Inflammatory macrophage treated with lipopolysaccharide for 4 hours (primary cell): ENCODE data around the gene NTMT1.

Experiments used
- DNase-seq: peaks from one replicate; pipeline ENCODE4 v3.0.0-alpha.2; 2020

NTMT1 gene

DNA sequence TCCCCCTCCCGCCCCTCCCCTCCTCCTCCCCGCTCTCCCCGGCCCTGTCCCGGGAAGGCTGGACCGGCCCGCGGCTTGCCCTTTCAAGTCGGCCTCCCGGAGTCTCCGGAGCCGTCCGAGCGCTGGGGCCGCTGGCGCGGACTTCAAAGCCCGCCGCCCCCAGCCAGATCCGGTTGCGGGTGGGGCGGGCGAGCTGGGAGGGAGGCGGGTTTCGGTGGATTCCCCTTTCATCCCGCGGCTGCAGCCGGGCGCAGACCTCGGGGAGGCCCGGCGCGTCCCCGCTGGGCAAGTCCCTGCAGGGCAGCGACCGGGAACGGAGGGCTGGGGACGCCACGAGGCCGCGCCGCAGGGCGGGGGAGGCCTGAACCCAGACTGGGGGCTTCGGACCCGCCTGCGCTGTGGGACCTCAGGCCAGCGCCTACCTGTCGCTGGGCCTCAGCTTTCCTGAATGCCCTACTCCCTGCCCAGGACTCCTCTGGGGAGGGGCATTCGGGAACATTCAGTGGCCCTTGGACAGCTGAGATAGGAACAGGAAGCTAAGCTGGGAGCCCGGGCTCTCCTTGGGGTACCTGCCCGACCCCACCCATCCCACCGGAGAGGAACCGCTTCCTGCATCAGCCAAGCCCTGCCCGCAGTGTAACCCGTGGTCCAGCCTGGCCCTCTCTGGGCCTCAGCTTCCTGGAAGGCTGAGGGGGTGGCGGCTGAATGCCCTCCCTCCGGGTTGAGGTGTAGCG, 28.4 kb upstream of the NTMT1 start:
- DNase-seq, result peak; percentile 53

GRCh38 chr9:129598089-129598596, 27.8 kb upstream of the NTMT1 start:
- DNase-seq, result no peak

DNA sequence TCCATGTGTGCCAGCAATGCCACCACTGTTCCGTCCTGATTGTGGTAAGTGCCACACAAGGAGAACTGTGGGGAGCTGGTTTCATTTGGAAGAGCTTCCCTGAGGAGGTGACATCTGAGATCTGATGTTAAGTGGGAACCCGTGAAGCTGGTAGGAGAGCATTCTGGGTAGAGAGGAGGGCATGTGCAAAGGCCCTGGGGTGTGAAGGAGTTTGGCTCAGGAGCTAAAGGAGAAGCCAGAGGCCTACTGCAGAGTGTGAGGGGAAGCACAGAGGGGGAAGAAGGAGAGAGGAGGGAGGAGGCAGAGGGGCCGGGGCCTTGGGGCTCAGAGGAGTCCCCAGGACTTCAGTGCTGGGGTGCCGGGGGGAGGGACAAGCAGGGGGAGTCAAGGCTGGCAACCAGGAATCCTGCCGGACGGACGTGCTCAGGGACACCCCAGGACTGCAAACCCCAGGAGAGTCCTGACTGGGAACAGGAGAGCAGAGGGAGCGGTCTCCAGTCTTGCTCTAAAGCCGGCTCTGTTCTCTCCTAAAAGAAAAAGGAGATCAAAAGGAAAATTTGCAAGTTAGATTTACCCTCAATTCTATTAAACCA, 24.8 kb upstream of the NTMT1 start:
- no peak for DNase-seq

DNA sequence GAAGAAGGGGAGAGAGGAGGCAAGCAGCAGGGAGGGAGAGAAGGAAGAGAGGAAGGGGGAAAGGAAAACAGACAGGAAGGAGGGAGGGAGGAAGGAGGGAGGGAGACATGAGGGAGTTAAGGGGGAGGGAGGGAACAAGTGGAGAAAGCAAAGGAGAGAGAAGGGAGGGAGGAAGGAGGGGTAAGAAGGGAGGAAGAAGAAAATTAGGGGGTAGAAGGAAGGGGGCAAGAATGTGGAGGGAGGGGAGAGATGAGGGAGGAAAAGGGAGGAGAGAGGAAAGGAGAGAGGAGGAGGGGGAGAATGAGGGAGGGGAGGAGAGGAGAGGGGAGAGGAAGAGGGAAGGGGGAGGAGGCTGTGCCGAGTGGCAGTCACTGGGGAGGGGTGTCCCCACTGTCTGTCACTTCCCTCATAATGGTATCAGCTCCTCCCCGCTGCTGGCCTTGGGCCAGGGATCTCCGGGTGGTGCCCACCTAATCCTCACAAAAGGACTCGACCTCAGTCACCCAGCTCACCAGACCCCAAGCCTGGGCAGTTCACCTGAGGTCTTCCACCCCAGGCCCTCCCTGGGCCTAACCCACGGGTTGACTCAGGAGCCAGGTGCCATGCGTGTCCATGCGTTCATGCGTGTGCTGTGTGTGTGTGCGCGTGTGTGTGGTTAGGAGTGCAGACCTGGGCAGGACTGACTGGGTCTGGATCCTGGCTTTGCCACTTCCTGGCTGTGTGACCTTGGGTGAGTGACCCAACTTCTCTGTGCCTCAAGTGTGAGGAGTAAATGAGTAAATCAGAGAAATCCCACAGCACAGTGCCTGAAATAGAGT, 23.2 kb upstream of the NTMT1 start:
- no peak for DNase-seq

GRCh38 chr9:129604056-129604765, 21.8 kb upstream of the NTMT1 start:
- DNase-seq, result no peak

DNA sequence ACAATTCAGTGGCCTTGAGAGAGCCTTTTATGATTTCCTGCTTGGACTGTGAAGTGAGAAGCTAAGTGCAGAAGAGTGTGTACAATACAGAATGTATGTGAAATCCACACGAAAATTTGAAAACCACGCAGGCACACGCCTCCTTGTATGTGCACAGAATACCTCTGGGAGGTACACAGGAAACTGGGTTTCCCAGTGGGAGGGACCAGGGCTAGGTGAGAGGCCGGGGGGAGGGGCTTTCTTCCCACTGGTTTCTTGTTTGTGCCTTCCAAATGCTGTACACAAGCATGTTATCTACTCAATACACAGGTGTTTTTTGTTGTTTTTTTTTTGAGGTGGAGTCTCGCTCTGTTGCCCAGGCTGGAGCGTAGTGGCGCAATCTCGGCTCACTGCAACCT, 21.2 kb upstream of the NTMT1 start:
- no peak for DNase-seq

DNA sequence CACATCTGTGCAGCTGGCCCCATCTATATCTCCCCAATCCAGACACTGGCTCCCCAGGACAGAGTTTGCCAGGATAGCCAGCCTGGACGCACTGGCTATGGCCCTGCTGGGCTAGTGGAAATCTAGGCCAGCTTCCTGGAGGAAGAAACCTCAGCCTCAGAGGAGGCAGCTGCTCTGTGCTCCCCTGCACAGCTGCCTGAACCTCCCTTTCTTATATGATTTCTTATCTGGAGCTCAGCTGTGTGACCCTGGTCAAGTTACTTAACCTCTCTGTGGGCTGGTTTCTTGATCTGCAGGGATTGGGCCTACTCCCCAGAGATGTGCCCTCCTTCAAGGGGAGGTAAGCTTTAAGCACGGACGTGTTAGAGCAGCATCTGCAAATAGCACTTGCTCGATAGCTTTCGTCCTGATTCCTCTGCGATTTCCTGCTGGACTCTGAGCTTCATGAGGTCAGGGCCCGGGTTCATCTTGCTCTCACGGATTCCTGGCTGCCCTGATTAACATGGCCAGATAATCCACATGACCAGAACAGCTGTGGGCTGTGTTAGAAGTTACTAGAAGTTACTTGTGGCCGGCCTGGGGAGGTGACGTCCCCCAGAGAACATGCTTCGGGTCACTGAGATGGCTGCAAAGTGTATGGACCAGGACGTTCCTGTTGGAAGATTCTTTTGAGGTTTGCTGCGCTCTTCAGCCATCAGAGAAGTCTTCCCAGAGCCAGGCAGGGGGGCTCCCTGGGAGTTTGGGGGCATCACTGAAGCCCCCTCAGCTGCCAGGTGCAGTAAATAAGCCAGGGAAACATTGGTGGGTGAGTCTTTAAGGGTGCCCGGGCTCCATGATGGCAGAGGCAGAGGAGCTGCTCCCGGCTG, 19.6 kb upstream of the NTMT1 start:
- DNase-seq, result no peak

DNA sequence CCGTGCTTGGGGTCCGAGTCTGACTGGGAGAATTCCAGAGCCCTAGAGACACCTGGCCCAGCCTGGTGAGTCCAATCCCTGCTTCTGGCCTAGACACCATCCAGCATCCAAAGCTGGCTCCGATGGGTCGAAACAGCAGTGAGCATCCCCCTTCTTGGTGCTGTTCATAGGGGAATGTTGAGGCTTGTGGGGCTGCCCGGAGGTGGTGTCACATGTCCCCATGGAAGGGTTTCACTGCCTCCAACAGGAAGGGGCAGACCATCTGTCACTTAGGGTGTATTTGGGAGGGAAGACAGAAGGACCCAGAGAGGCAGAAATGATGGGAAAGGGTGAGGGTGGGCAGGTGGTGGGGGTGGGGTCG, 19.0 kb upstream of the NTMT1 start:
- no peak for DNase-seq

GRCh38 chr9:129608561-129609481, 17.1 kb upstream of the NTMT1 start:
- DNase-seq, result no peak

DNA sequence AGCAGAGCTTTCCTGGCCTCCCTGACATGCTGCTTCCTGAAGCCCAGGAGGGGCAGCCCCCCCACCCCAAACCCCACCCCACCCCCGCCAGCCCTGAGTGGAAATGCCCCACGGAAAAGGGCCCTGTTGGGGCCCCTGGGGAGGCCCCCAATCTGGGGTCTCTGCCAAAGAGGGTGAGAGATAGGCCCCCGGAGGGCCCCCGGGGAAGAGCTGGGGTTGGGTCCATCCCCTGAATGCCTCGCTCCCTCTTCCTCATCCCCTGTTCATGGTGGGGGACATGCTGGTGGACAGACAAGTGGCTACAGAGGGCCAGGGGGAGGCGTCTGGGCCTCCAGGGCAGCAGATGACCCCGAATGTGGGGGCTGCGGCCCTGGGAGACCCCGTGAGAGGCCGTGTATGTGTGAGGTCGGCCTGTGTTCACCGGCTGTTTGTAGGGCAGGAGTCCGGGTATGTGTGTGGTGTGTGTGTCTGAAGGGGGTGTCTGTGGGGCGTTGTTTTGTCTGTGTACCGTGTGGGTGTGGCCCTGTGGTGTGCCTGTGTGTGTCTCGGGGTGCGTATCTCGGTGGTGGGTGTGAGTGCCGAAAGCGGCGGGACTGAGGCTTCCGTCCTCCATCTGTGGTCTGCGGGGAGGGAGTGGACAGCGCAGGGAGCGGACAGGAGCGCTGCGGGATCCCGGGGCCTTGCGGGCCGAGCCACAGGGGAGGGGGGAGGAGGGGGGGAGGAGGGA, 16.3 kb upstream of the NTMT1 start:
- no peak for DNase-seq

- DNase-seq, result no peak
Observed at GRCh38 chr9:129610213-129610472, 15.8 kb upstream of the NTMT1 start.

GRCh38 chr9:129610473-129611306, 15.3 kb upstream of the NTMT1 start:
- DNase-seq, result peak; percentile 56

DNA sequence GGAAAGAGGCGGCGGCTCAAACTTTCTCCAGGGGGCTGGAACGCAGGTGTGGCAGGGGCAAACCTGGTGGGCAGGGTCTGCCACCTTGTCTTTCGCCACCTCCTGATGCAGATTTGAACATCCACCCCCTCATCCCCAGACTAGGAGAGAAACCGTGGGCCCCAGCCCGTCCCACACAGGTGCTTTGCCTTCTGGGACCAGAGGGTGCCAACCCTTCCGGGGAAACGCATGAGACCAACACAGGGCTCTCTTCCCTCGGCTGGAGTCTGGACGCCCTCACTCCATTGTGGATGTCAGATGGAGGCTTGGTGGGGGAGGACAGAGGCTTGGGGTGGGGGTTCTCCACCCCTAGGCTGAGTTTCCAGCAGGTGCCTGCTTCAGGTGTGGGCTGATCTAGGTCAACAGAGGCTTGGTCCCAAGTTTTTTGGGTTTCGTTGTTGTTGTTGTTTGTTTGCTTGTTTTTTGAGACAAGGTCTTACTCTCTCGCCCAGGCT, 14.6 kb upstream of the NTMT1 start:
- no peak for DNase-seq

GRCh38 chr9:129612123-129612522, 13.8 kb upstream of the NTMT1 start:
- DNase-seq, result no peak

GRCh38 chr9:129612815-129613519, 13.0 kb upstream of the NTMT1 start:
- DNase-seq, result no peak

DNA sequence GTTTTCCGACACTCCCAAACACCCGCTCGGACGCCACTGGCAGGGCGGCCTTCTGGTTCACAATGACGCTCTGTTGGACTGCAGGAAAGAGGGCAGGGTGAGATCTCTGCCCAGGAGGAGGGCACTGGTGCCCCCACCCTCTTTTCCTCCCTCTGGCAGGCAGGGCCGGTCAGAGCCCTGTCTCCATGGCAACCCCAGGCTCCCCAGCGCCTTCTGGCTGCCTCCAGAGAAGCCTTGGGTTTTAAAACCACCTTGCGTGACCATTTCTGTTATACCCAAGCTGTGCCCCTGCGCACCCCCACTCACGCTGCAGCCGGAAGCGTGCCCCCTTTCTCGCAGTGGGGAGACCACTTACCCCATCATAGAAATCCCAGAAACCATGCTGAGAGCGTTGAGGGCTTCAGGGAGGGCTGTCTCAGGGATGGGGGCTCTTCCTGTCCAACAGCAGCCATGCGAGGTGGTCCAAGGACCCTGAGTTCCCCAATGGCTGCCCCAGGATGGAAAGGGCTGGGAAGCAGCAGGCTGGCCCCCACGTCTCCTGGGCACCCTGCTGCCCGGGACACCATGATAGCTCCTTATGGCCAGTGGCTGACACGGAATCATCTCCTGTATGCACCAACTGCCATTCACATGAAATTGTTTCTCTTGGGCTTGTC, 12.3 kb upstream of the NTMT1 start:
- no peak for DNase-seq

DNA sequence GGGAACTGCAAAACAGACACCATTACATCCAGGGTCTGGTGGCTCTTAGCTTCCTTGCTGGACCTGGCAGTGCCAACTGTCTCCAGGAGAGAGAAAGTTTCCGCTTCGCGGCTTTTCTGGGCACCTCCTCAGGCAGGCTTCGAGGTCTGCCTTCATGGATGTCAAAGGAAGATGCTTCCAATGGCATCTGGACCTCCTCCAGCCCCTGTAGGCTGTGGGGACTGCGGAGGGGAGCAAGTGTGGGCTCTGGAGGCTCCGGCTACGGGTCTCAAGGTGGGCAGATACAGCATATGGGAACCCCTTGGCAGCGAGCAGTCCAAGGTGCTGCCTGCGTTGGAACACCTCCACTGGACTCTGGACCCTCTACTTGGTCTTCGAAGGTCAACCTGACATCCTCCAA, 11.0 kb upstream of the NTMT1 start:
- DNase-seq, result no peak
